ENCODE data around the gene SDR42E1.

SDR42E1 gene, protein sequence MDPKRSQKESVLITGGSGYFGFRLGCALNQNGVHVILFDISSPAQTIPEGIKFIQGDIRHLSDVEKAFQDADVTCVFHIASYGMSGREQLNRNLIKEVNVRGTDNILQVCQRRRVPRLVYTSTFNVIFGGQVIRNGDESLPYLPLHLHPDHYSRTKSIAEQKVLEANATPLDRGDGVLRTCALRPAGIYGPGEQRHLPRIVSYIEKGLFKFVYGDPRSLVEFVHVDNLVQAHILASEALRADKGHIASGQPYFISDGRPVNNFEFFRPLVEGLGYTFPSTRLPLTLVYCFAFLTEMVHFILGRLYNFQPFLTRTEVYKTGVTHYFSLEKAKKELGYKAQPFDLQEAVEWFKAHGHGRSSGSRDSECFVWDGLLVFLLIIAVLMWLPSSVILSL

DNA sequence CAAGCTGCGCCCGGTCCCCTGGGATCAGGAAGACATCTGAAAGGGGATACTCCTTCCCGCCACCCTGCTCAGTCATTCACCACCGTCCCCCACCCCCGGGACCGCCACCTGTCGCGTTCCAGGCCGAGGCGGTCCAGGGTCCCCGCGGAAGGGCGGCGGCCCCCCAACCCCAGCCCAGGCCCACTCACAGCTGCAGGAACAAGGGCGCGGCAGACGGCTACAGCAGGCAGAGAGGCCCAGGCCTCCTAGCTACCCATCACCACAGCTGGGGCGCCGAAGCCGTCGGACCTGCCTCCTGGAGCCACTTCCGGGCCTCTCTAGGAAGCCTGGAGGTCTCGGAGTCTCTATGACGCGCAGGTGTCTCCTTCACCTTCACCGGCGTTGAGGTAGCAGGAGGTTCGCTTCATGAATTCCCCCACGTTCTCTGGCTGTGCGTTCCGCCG lies at the start of gene SDR42E1:
TSS of gene SDR42E1 (minus strand) at position 272 of the 443 bp plus-strand sequence. CDS start 10,612 bp downstream, outside the sequence.
- ChIA-PET POLR2A (no interaction called here), CTCF (no interaction called here)
- TF ChIP-seq, protein P1, sequence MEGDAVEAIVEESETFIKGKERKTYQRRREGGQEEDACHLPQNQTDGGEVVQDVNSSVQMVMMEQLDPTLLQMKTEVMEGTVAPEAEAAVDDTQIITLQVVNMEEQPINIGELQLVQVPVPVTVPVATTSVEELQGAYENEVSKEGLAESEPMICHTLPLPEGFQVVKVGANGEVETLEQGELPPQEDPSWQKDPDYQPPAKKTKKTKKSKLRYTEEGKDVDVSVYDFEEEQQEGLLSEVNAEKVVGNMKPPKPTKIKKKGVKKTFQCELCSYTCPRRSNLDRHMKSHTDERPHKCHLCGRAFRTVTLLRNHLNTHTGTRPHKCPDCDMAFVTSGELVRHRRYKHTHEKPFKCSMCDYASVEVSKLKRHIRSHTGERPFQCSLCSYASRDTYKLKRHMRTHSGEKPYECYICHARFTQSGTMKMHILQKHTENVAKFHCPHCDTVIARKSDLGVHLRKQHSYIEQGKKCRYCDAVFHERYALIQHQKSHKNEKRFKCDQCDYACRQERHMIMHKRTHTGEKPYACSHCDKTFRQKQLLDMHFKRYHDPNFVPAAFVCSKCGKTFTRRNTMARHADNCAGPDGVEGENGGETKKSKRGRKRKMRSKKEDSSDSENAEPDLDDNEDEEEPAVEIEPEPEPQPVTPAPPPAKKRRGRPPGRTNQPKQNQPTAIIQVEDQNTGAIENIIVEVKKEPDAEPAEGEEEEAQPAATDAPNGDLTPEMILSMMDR (IDR thresholded peaks at IDR 0.05; ENCODE audit: control extremely low read depth, extremely low read depth, low read depth, missing control alignments) = no peak
- peak; percentile 66 for DNase-seq (ENCODE audit: extremely low spot score)

DNA sequence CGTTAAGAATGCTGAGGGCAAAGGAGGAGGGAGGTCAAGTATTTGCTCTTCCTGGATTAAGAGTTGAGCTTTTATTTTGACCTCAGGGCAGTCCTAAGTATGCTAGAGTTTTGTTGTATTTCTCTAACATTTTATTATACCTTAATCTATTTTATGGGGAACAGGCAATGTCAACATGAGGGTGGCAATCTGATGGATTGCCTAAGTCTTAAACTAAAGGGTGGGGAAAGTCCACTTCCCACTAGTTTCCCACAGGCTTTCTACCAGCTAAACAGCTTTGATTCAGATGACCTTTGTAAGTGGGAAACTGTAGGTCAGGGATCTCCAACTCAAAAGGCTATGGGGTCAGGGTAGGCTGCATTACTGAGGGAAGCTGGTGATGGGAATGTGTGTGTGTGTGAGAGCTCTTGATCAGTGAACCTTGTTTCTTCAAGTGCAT lies 48.7 kb upstream of the SDR42E1 start:
- no peak for DNase-seq (ENCODE audit: extremely low spot score)
- CTCF ChIA-PET = interaction anchor here (0.9 to 2.5 kb wide), 5 partner anchors 8 to 17 kb away, joined by 3 to 11 read pairs (median 4); no protein-coding TSS in a partner anchor
- POLR2A ChIA-PET = no interaction called here
- TF ChIP-seq, protein P1 (IDR thresholded peaks at IDR 0.05; ENCODE audit: control extremely low read depth, extremely low read depth, low read depth, missing control alignments) = no peak

DNA sequence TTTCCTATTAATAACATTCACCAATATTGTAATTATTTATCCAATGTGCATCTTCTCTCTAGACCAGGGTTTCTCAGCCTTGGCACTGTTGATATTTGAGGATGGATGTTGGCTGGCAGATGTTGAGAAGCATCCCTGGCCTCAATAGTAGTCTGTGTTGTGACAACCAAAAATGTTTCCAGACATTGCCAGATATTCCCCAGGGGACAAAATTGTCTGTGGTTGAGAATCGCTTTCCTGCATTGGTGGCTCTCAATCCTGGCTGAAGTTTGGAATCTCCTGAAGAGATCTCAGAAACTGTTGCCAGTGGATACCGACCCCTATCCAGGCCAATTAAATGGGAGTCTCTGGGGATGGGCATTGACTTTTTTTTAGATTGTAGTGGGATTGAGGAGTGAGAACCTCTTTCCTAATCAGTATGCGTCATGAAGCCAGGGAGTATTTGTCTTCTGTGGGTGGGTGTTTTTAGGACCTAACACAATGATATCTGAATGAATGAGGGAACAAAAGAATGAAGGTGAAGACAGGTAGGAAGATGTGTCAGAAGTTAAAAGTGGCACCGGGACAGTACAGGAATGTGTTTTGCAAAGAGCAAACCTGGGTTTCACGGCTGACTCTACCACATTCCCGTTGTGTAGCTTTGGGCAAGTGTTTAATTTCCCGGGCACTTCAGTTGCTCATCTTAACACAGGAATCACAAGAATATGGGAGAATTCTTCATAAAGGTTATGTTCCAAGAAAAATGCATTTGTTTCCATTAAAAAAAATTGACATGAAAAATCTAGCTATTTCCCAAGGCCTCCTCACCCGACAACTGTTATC lies 48.1 kb upstream of the SDR42E1 start:
- no peak for DNase-seq (ENCODE audit: extremely low spot score)
- CTCF ChIA-PET = interaction anchor here (0.9 to 2.5 kb wide), 4 partner anchors 8 to 18 kb away, joined by 3 to 11 read pairs (median 4); no protein-coding TSS in a partner anchor
- TF ChIP-seq, protein P1 (IDR thresholded peaks at IDR 0.05; ENCODE audit: control extremely low read depth, extremely low read depth, low read depth, missing control alignments) = no peak
- POLR2A ChIA-PET = no interaction called here

DNA sequence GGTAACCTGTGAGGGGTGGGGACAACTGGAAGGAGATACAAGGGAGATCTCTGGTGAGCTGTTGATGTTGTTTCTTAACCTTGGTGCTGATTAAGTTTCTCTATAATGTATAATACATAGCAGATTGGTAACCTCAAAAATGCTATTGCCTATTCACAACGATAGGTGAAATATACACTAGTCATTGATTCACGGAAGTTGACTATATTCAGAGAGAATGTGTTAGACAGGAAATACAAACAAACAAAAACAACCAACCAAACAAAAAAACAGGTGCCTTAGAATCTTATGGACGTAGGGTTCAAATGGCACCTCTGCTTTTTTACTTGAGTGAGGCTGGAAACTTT lies 45.3 kb upstream of the SDR42E1 start:
- DNase-seq (ENCODE audit: extremely low spot score) = no peak
- ChIA-PET POLR2A (no interaction called here), CTCF (interaction anchor here (0.9 kb wide), 1 partner anchor 11 kb away, joined by 3 read pairs; no protein-coding TSS in a partner anchor)
- TF ChIP-seq, protein P1 (IDR thresholded peaks at IDR 0.05; ENCODE audit: control extremely low read depth, extremely low read depth, low read depth, missing control alignments) = no peak

DNA sequence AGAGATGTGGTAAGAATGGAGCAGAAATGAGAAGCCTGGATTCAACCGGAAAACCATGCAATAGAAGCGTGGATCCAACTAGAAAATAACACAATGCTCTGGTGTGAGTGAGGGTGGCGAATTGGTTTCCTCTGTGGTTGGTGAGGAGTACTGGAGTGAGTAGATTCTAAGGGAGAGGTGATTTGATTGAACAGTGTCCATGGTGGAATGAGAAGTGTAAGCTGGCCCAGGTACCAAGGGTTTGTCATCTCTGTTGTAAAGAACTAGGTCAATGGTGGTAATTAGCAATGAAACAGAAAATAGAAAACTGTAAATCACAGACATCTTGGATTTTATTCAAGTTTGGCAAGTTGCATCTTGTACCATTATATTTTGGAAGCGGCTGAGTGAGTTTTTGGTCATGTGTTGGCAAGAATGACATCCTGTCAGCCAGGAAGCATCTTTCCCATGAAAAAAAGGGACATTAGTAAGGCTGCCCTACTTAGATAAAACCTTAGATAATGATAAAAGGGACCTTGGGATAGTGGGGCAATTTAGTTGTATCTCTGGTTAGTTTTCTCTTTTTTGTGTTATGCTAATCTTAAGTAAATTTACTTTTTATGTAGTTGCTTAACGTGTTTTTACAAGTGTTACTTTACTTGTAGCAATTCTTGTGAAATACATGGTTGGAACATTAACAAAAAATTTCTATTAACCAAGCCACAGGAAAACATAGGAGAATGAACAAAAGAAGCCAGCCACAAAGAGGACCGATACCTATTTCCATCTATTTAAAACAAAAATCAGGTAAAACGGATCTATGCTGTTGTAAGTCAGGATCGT lies 44.7 kb upstream of the SDR42E1 start:
- CTCF ChIA-PET = interaction anchor here (0.9 kb wide), 1 partner anchor 11 kb away, joined by 3 read pairs; no protein-coding TSS in a partner anchor
- DNase-seq (ENCODE audit: extremely low spot score) = no peak
- TF ChIP-seq, protein P1 (IDR thresholded peaks at IDR 0.05; ENCODE audit: control extremely low read depth, extremely low read depth, low read depth, missing control alignments) = no peak
- POLR2A ChIA-PET = no interaction called here

Data from GM10248 (cell line).